ENCODE data around the gene F2RL2. TPM values are rescaled to one million over a fixed set of nuclear protein-coding genes. Genes with fewer than 3 reads are reported as not detected.

F2RL2 gene
- total RNA-seq, 2 donors from 2014 or later, result 0.10 to 1.4 TPM

DNA sequence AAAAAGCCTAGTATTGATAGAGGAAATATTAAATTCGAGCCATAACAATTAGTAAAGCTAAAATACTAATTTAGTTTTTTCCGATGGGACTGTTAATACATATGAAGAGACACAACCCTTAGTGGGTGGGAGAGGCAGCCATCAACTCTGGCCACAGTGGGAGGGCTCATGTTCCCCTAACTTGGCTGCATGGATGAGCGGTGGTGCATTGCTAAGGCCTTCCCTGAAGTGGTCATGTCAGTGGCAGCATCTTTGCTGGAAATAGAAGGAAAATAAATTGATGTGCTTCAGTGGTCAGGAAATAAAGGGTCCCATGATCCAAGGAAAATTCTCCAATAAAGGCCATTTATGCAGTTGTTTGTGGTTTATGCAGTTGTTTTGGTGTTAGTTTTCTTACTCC, 33.9 kb upstream of the F2RL2 start:
- no peaks in the 10 kb centered on the region for H3K4me1 ChIP-seq
- no peaks in the 10 kb centered on the region for H3K9me3 ChIP-seq

GRCh38 chr5:76652809-76653414, 29.7 kb upstream of the F2RL2 start:
- no peak for DNase-seq
- TF ChIP-seq, protein P1, sequence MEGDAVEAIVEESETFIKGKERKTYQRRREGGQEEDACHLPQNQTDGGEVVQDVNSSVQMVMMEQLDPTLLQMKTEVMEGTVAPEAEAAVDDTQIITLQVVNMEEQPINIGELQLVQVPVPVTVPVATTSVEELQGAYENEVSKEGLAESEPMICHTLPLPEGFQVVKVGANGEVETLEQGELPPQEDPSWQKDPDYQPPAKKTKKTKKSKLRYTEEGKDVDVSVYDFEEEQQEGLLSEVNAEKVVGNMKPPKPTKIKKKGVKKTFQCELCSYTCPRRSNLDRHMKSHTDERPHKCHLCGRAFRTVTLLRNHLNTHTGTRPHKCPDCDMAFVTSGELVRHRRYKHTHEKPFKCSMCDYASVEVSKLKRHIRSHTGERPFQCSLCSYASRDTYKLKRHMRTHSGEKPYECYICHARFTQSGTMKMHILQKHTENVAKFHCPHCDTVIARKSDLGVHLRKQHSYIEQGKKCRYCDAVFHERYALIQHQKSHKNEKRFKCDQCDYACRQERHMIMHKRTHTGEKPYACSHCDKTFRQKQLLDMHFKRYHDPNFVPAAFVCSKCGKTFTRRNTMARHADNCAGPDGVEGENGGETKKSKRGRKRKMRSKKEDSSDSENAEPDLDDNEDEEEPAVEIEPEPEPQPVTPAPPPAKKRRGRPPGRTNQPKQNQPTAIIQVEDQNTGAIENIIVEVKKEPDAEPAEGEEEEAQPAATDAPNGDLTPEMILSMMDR (IDR thresholded peaks at IDR 0.05), result no peak
- H3K27me3 ChIP-seq, result no peaks in the 10 kb centered on the region
- intact Hi-C loops (cut with DNase I), result no loop called here
- H3K4me3 ChIP-seq, result no peak overlapping the region
- no peaks in the 10 kb centered on the region for H3K4me1 ChIP-seq
- no peak overlapping the region for H3K9ac ChIP-seq (ENCODE audit: low read depth in 2 of 2, low read length in 2 of 2)
- no peak overlapping the region for H3K27ac ChIP-seq
- H3K9me3 ChIP-seq, result no peaks in the 10 kb centered on the region
- no peaks in the 10 kb centered on the region for H3K36me3 ChIP-seq

More for the DNA sequence above, 33.9 kb upstream of the F2RL2 start:
- Histone ChIP-seq H3K4me3 (no peak overlapping the region), H3K27me3 (no peaks in the 10 kb centered on the region), H3K36me3 (no peaks in the 10 kb centered on the region), H3K27ac (no peak overlapping the region), H3K9ac (ENCODE audit: low read depth in 2 of 2, low read length in 2 of 2) (no peak overlapping the region)
- intact Hi-C loops (cut with DNase I), result no loop called here
- no peak for DNase-seq
- TF ChIP-seq, protein P1 (IDR thresholded peaks at IDR 0.05), result no peak

GRCh38 chr5:76649140-76649539, 25.9 kb upstream of the F2RL2 start:
- Histone ChIP-seq H3K9ac (ENCODE audit: low read depth in 2 of 2, low read length in 2 of 2) (no peak overlapping the region), H3K4me1 (no peaks in the 10 kb centered on the region), H3K36me3 (no peaks in the 10 kb centered on the region), H3K4me3 (no peak overlapping the region), H3K27me3 (no peaks in the 10 kb centered on the region), H3K9me3 (no peaks in the 10 kb centered on the region), H3K27ac (no peak overlapping the region)
- TF ChIP-seq, protein P1 (IDR thresholded peaks at IDR 0.05), result no peak
- intact Hi-C loops (cut with DNase I), result no loop called here
- no peak for DNase-seq

DNA sequence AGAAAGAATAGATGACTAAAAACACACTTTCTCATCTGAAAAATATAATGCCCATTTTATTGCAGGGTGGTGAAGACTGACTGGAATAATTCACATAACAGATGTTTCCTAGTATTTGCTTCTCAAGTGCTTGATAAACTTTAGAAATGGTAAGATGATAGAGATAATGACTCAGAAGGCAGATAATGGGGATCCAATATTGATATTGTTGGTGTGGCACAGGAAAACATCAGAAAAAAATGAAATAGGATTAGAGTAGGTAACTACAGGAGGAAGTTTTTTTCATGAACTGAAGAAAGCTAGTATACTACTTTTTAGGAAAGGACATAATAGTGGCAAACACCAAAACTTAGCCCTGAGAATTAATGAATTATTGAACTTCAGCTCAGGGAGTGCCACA, 20.2 kb upstream of the F2RL2 start:
- DNase-seq, result no peak
- H3K4me3 ChIP-seq, result no peak overlapping the region
- H3K9me3 ChIP-seq, result no peaks in the 10 kb centered on the region
- no peaks in the 10 kb centered on the region for H3K4me1 ChIP-seq
- no peaks in the 10 kb centered on the region for H3K27me3 ChIP-seq
- TF ChIP-seq, protein P1 (IDR thresholded peaks at IDR 0.05), result no peak
- H3K36me3 ChIP-seq, result no peaks in the 10 kb centered on the region
- no peak overlapping the region for H3K27ac ChIP-seq
- H3K9ac ChIP-seq (ENCODE audit: low read depth in 2 of 2, low read length in 2 of 2), result no peak overlapping the region
- intact Hi-C loops (cut with DNase I), result no loop called here

GRCh38 chr5:76642390-76643040, 19.3 kb upstream of the F2RL2 start:
- intact Hi-C loops (cut with DNase I), result no loop called here
- Histone ChIP-seq H3K4me3 (no peak overlapping the region), H3K27me3 (no peaks in the 10 kb centered on the region), H3K9ac (ENCODE audit: low read depth in 2 of 2, low read length in 2 of 2) (no peak overlapping the region), H3K27ac (no peak overlapping the region), H3K36me3 (no peaks in the 10 kb centered on the region), H3K4me1 (no peaks in the 10 kb centered on the region), H3K9me3 (no peaks in the 10 kb centered on the region)
- TF ChIP-seq, protein P1 (IDR thresholded peaks at IDR 0.05), result no peak
- no peak for DNase-seq

Measured in colonic mucosa (tissue), 4 donors.